WTC11 (cell line): ENCODE results near the gene ANO2. TPM values are rescaled to one million over a fixed set of nuclear protein-coding genes. Genes with fewer than 3 reads are reported as not detected.

Experiments
- ATAC-seq: fragments of 200-7000 bp; cut with Tn5 transposase; 2 replicates; pipeline ENCODE4 v1.10.0; 2021; ENCODE audit warnings: mild to moderate bottlenecking, moderate library complexity
- CTCF ChIA-PET: fragments of 300-600 bp; sonication (Branson Sonifier 250); formaldehyde crosslinking; loops from one replicate; lab custom pipeline; 2021; ENCODE audit warnings: antibody characterized with exemption; lab: Charles Lee
- POLR2A ChIA-PET: fragments of 350-600 bp; sonication (Branson Sonifier 250); formaldehyde crosslinking; loops from one replicate; lab custom pipeline; 2021; ENCODE audit warnings: antibody characterized with exemption; lab: Charles Lee
- DNase-seq: peaks from one replicate; pipeline ENCODE4 v3.0.0; 2021; ENCODE audit warnings: low spot score
- H3K27ac Mint-ChIP-seq: 2 replicates; pipeline ENCODE4 v1.8.0; 2021; ENCODE audit warnings: mixed read lengths
- H3K27me3 Mint-ChIP-seq: 2 replicates; pipeline ENCODE4 v1.8.0; 2021; ENCODE audit warnings: low read depth, mild to moderate bottlenecking, moderate library complexity, mixed read lengths
- H3K36me3 Mint-ChIP-seq: 2 replicates; pipeline ENCODE4 v1.8.0; 2021; ENCODE audit warnings: mixed read lengths
- H3K4me1 Mint-ChIP-seq: 2 replicates; pipeline ENCODE4 v1.8.0; 2022; ENCODE audit warnings: mixed read lengths
- H3K4me3 Mint-ChIP-seq: 2 replicates; pipeline ENCODE4 v1.8.0; 2021; ENCODE audit warnings: mild to moderate bottlenecking, moderate library complexity, mixed read lengths
- H3K9me3 Mint-ChIP-seq: 2 replicates; pipeline ENCODE4 v1.8.0; 2021; ENCODE audit warnings: mixed read lengths
- CREB1 ChIP-seq: sonication (generic); formaldehyde crosslinking; IDR thresholded peaks from 2 replicates; pipeline ENCODE4 v1.8.0; 2023; ENCODE audit warnings: mild to moderate bottlenecking, missing genetic modification reagents
- CTCF ChIP-seq: fragments of 200-600 bp; IDR thresholded peaks from 2 replicates; pipeline ENCODE4 v1.8.0; 2022; ENCODE audit warnings: antibody characterized with exemption
- GABPB1 ChIP-seq: sonication (generic); formaldehyde crosslinking; IDR thresholded peaks from 2 replicates; pipeline ENCODE4 v1.8.1; 2023; ENCODE audit warnings: mild to moderate bottlenecking, missing genetic modification reagents
- IRF2 ChIP-seq: sonication (generic); formaldehyde crosslinking; IDR thresholded peaks from 2 replicates; pipeline ENCODE4 v1.8.0; 2022; ENCODE audit warnings: low read depth, missing genetic modification reagents, borderline replicate concordance
- JUN ChIP-seq: sonication (generic); formaldehyde crosslinking; IDR thresholded peaks from 2 replicates; pipeline ENCODE4 v1.8.0; 2023; ENCODE audit warnings: mild to moderate bottlenecking, missing genetic modification reagents
- MYBL2 ChIP-seq: sonication (generic); formaldehyde crosslinking; IDR thresholded peaks from 2 replicates; pipeline ENCODE4 v1.8.1; 2023; ENCODE audit warnings: mild to moderate bottlenecking, moderate library complexity, missing genetic modification reagents
- TCF7 ChIP-seq: sonication (generic); formaldehyde crosslinking; IDR thresholded peaks from 2 replicates; pipeline ENCODE4 v1.8.0; 2022; ENCODE audit warnings: mild to moderate bottlenecking, low read depth, missing genetic modification reagents, moderate library complexity
- ZNF232 ChIP-seq: sonication (generic); formaldehyde crosslinking; IDR thresholded peaks from 2 replicates; pipeline ENCODE4 v1.8.0; 2022; ENCODE audit warnings: mild to moderate bottlenecking, missing genetic modification reagents
- ZNF281 ChIP-seq: sonication (generic); formaldehyde crosslinking; IDR thresholded peaks from 2 replicates; pipeline ENCODE4 v1.8.0; 2023; ENCODE audit warnings: mild to moderate bottlenecking, missing genetic modification reagents
- ZNF423 ChIP-seq: fragments of 250-450 bp; sonication (Bioruptor Pico); IDR thresholded peaks from 2 replicates; pipeline ENCODE4 v2.1.2; 2022; ENCODE audit warnings: mild to moderate bottlenecking, moderate library complexity
- total RNA-seq: library from RNA; stranded (reverse); gene quantifications from 3 replicates; pipeline ENCODE4 v1.2.3, GENCODE V29; 2021
- TF ChIP-seq, protein P1 (sequence below): sonication (generic); formaldehyde crosslinking; IDR thresholded peaks from 2 replicates; pipeline ENCODE4 v1.8.0; 2022; ENCODE audit warnings: mild to moderate bottlenecking, missing genetic modification reagents
- TF ChIP-seq, protein P2 (sequence below): sonication (generic); formaldehyde crosslinking; IDR thresholded peaks from 2 replicates; pipeline ENCODE4 v1.8.0; 2022; ENCODE audit warnings: missing genetic modification reagents
- TF ChIP-seq, protein P3 (sequence below): sonication (generic); formaldehyde crosslinking; IDR thresholded peaks from 2 replicates; pipeline ENCODE4 v1.8.1; 2023; ENCODE audit warnings: mild to moderate bottlenecking, missing genetic modification reagents, moderate library complexity
- TF ChIP-seq, protein P4 (sequence below): sonication (generic); formaldehyde crosslinking; IDR thresholded peaks from 2 replicates; pipeline ENCODE4 v1.8.1; 2023; ENCODE audit warnings: mild to moderate bottlenecking, missing genetic modification reagents, borderline replicate concordance
- TF ChIP-seq, protein P5 (sequence below): fragments of 250-450 bp; sonication (Bioruptor Pico); conservative IDR thresholded peaks from 2 replicates; pipeline ENCODE4 v1.9.0; 2021; ENCODE audit warnings: mild to moderate bottlenecking

Gene ANO2
- total RNA-seq, 1 experiment from 2014 or later = 2.8 TPM

GRCh38 chr12:5808981-5809380, 136.1 kb downstream of the ANO2 start (continued):
- no peak for TF ChIP-seq IRF2
- no peak for TF ChIP-seq GABPB1
- TF ChIP-seq, protein P1, sequence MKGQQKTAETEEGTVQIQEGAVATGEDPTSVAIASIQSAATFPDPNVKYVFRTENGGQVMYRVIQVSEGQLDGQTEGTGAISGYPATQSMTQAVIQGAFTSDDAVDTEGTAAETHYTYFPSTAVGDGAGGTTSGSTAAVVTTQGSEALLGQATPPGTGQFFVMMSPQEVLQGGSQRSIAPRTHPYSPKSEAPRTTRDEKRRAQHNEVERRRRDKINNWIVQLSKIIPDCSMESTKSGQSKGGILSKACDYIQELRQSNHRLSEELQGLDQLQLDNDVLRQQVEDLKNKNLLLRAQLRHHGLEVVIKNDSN (CRISPR knock-in tag) = no peak

DNA sequence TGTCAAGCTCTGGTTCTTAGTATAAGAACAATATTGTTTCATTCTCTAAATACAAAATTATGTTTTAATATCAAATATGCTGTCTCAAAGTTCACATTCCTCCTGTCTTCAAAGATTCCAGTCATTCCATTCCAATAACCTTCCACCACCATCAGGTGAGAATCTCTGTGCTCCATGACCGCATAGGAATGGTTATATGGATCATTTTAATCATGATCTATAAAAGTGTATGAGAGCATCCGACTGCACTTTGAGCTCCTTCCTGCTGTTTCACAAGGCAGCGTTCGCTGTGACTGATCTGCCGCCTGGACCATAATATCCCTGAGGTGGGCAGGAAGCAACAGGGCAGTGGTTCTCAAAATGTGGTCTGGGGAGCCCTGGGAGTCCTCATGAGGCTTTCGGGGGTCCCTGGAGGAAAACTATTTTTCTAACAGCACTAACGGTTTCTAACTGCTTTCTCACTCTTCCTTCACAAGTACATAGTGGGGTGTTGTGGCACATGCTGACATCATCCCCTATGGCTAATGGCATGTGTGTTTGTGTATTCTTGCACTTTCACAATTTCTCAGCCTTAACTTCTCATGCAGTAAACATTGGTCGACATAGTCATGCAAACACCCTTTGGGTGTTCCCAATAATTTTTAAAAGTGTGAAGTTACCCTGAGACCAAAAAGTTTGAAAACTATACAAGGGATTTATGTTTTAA, 137.4 kb downstream of the ANO2 start:
- no peaks in the 10 kb centered on the region; the same call in 1 of the 2 replicates for H3K27me3 Mint-ChIP-seq
- H3K4me3 Mint-ChIP-seq = no peak overlapping the region
- no peaks in the 10 kb centered on the region for H3K36me3 Mint-ChIP-seq
- peaks cover 18% of the 10 kb centered on the region for H3K4me1 Mint-ChIP-seq
- ATAC-seq = no peak
- H3K27ac Mint-ChIP-seq = no peak overlapping the region
- ChIA-PET CTCF (no interaction called here), POLR2A (no interaction called here)
- DNase-seq = no peak
- H3K9me3 Mint-ChIP-seq = no peaks in the 10 kb centered on the region
- TF ChIP-seq CTCF (no peak), ZNF281 (CRISPR knock-in tag) (no peak), CREB1 (CRISPR knock-in tag) (no peak), JUN (no peak), TCF7 (no peak), MYBL2 (CRISPR knock-in tag) (no peak), IRF2 (no peak), ZNF423 (CRISPR knock-in tag) (no peak), ZNF232 (CRISPR knock-in tag) (no peak)
- TF ChIP-seq, protein P2, sequence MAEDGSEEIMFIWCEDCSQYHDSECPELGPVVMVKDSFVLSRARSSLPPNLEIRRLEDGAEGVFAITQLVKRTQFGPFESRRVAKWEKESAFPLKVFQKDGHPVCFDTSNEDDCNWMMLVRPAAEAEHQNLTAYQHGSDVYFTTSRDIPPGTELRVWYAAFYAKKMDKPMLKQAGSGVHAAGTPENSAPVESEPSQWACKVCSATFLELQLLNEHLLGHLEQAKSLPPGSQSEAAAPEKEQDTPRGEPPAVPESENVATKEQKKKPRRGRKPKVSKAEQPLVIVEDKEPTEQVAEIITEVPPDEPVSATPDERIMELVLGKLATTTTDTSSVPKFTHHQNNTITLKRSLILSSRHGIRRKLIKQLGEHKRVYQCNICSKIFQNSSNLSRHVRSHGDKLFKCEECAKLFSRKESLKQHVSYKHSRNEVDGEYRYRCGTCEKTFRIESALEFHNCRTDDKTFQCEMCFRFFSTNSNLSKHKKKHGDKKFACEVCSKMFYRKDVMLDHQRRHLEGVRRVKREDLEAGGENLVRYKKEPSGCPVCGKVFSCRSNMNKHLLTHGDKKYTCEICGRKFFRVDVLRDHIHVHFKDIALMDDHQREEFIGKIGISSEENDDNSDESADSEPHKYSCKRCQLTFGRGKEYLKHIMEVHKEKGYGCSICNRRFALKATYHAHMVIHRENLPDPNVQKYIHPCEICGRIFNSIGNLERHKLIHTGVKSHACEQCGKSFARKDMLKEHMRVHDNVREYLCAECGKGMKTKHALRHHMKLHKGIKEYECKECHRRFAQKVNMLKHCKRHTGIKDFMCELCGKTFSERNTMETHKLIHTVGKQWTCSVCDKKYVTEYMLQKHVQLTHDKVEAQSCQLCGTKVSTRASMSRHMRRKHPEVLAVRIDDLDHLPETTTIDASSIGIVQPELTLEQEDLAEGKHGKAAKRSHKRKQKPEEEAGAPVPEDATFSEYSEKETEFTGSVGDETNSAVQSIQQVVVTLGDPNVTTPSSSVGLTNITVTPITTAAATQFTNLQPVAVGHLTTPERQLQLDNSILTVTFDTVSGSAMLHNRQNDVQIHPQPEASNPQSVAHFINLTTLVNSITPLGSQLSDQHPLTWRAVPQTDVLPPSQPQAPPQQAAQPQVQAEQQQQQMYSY = no peak
- TF ChIP-seq, protein P3, sequence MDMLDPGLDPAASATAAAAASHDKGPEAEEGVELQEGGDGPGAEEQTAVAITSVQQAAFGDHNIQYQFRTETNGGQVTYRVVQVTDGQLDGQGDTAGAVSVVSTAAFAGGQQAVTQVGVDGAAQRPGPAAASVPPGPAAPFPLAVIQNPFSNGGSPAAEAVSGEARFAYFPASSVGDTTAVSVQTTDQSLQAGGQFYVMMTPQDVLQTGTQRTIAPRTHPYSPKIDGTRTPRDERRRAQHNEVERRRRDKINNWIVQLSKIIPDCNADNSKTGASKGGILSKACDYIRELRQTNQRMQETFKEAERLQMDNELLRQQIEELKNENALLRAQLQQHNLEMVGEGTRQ (CRISPR knock-in tag) = no peak
- TF ChIP-seq, protein P4, sequence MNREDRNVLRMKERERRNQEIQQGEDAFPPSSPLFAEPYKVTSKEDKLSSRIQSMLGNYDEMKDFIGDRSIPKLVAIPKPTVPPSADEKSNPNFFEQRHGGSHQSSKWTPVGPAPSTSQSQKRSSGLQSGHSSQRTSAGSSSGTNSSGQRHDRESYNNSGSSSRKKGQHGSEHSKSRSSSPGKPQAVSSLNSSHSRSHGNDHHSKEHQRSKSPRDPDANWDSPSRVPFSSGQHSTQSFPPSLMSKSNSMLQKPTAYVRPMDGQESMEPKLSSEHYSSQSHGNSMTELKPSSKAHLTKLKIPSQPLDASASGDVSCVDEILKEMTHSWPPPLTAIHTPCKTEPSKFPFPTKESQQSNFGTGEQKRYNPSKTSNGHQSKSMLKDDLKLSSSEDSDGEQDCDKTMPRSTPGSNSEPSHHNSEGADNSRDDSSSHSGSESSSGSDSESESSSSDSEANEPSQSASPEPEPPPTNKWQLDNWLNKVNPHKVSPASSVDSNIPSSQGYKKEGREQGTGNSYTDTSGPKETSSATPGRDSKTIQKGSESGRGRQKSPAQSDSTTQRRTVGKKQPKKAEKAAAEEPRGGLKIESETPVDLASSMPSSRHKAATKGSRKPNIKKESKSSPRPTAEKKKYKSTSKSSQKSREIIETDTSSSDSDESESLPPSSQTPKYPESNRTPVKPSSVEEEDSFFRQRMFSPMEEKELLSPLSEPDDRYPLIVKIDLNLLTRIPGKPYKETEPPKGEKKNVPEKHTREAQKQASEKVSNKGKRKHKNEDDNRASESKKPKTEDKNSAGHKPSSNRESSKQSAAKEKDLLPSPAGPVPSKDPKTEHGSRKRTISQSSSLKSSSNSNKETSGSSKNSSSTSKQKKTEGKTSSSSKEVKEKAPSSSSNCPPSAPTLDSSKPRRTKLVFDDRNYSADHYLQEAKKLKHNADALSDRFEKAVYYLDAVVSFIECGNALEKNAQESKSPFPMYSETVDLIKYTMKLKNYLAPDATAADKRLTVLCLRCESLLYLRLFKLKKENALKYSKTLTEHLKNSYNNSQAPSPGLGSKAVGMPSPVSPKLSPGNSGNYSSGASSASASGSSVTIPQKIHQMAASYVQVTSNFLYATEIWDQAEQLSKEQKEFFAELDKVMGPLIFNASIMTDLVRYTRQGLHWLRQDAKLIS (CRISPR knock-in tag) = no peak
- TF ChIP-seq, protein P5, sequence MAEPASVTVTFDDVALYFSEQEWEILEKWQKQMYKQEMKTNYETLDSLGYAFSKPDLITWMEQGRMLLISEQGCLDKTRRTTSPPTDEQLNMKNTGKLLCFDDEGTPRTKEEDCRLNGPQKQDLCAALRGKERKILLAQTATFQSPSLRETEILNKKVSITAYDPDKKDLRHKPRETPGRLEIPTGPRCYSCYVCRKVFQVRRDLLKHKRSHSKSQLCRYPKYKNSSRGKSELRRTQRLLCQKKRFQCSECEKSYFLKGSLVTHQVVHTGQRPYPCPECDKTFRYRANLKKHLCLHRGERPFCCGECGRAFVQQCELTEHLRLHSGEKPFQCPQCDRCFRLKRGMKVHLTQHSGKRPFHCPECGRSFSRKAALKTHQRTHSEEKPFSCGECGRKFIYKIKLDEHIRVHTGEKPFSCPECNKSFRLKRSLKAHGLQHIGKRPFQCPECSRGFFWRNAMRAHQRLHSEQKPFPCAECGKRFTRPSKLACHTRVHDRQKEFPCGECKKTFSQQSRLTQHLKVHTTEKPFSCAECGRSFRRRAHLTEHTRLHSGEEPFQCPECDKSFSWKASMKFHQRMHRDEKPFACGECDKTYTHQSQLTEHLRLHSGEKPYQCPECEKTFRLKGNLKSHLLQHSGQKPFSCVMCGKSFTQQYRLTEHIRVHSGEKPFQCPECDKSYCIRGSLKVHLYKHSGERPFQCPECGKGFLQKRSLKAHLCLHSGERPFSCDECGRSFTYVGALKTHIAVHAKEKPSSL (CRISPR knock-in tag) = no peak
